Measurements from ENCODE around the gene CARD19.

CARD19 gene

GRCh38 chr9:93129286-93129685 is 33.3 kb downstream of the CARD19 start:
- Histone ChIP-seq H3K4me3 (no peak overlapping the region), H3K9me3 (no peaks in the 10 kb centered on the region), H3K27me3 (ENCODE audit: low read depth) (no peaks in the 10 kb centered on the region), H3K4me1 (peaks cover 9% of the 10 kb centered on the region), H3K36me3 (replicated peaks) (no peaks in the 10 kb centered on the region)
- DNase-seq (ENCODE audit: low spot score in 2 of 2), result no peak
- in situ Hi-C loops (cut with MboI; ENCODE audit: low sequenced_read_pairs), result no loop called here

DNA sequence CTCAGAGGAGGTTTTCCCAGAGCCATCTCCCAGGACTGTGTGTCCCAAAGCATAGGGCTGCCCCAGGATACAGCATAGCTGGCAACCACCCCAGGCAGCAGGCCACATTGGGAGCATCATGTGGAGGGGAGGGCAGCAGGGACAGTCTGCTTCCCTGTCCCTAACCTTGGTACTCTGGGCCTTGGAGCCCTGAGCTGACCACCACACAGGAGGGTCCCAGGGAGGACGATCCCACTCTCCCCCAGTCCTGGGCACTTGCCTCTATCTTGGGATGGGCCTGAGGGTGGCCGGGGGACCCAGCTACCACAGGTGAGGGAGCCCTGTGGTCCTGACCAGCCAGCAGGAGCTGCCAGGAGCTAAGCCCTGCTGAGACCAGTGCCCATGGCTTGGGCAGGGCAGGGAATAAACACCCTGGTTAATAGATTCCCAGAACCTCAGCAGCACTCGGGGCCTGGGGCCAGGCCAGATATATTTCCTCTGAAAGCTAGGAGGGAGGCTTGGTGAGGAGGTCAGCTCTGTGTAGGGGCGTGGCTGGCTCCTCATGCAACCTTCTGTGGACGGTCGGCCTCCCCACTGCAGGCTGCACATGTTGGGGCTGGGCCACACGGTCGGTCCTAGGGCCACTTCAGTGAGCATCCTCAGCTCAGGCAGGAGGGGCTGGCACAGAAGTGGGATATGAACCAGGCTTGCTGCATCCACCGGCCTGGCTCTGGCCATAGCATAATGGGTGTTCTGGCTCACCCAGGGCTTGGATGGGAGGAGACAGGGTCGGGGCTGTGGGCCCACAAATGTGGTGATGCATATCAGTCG is 33.9 kb downstream of the CARD19 start:
- Histone ChIP-seq H3K9me3 (no peaks in the 10 kb centered on the region), H3K27me3 (ENCODE audit: low read depth) (no peaks in the 10 kb centered on the region), H3K4me3 (no peak overlapping the region), H3K36me3 (replicated peaks) (no peaks in the 10 kb centered on the region), H3K4me1 (peaks cover 13% of the 10 kb centered on the region)
- in situ Hi-C loops (cut with MboI; ENCODE audit: low sequenced_read_pairs), result no loop called here
- DNase-seq (ENCODE audit: low spot score in 2 of 2), result no peak

DNA sequence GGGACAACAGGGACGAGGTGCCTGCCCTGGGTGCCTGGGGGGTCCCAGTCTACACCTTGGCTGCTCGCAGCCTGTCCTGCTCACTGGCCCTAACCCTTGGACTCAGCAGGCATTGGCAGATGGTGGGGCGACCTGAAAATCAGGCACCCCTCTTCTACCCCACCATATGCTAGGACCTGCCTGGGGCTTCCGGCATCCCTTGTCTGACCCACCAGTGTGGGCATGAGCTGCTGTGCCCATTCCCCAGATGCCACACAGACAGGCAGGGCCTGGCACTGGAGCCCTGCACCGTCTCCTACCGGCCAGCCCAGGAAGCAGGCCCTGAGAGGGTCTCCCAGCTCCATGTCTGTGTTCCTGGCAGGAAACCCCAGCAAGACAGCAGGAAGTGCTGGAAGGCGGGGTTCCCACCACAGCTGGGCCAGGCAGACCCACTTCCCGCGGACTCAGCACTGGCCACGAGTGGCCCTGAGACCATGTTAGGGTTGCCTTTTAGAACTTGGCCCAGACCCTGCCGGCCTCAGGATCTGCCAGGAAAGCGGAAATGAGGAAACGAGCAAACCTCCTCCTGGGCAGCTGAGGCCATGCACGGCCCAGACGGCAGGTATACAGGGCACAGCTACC is 35.0 kb downstream of the CARD19 start:
- Histone ChIP-seq H3K4me1 (peaks cover 13% of the 10 kb centered on the region), H3K36me3 (replicated peaks) (no peaks in the 10 kb centered on the region), H3K27me3 (ENCODE audit: low read depth) (no peaks in the 10 kb centered on the region), H3K4me3 (no peak overlapping the region), H3K9me3 (no peaks in the 10 kb centered on the region)
- no peak for DNase-seq (ENCODE audit: low spot score in 2 of 2)
- in situ Hi-C loops (cut with MboI; ENCODE audit: low sequenced_read_pairs), result no loop called here

GRCh38 chr9:93131599-93132286 is 35.7 kb downstream of the CARD19 start:
- no peak for DNase-seq (ENCODE audit: low spot score in 2 of 2)

GRCh38 chr9:93132287-93132927 is 36.4 kb downstream of the CARD19 start:
- Histone ChIP-seq H3K4me1 (peaks cover 13% of the 10 kb centered on the region), H3K9me3 (no peaks in the 10 kb centered on the region), H3K36me3 (replicated peaks) (no peaks in the 10 kb centered on the region), H3K27me3 (ENCODE audit: low read depth) (no peaks in the 10 kb centered on the region), H3K4me3 (peak overlapping the region; percentile 84)
- DNase-seq (ENCODE audit: low spot score in 2 of 2), result peak in 1 of 2 experiments; percentile 61
- in situ Hi-C loops (cut with MboI; ENCODE audit: low sequenced_read_pairs), result no loop called here

More at GRCh38 chr9:93131599-93132286, 35.7 kb downstream of the CARD19 start:
- no peak overlapping the region for H3K4me3 ChIP-seq
- no peaks in the 10 kb centered on the region for H3K9me3 ChIP-seq
- no peaks in the 10 kb centered on the region for H3K27me3 ChIP-seq (ENCODE audit: low read depth)
- in situ Hi-C loops (cut with MboI; ENCODE audit: low sequenced_read_pairs), result no loop called here
- H3K4me1 ChIP-seq, result peaks cover 13% of the 10 kb centered on the region
- no peaks in the 10 kb centered on the region for H3K36me3 ChIP-seq (replicated peaks)

GRCh38 chr9:93132946-93133680 is 37.1 kb downstream of the CARD19 start:
- in situ Hi-C loops (cut with MboI; ENCODE audit: low sequenced_read_pairs), result no loop called here
- H3K36me3 ChIP-seq (replicated peaks), result no peaks in the 10 kb centered on the region
- H3K27me3 ChIP-seq (ENCODE audit: low read depth), result no peaks in the 10 kb centered on the region
- H3K9me3 ChIP-seq, result no peaks in the 10 kb centered on the region
- DNase-seq (ENCODE audit: low spot score in 2 of 2), result peak in 1 of 2 experiments; percentile 36
- H3K4me1 ChIP-seq, result peaks cover 13% of the 10 kb centered on the region
- peak overlapping the region; percentile 84 for H3K4me3 ChIP-seq

- DNase-seq (ENCODE audit: low spot score in 2 of 2), result peak; percentile 19 to 65
- H3K4me1 ChIP-seq, result peaks cover 13% of the 10 kb centered on the region
- in situ Hi-C loops (cut with MboI; ENCODE audit: low sequenced_read_pairs), result no loop called here
- peak overlapping the region; percentile 84 for H3K4me3 ChIP-seq
- H3K36me3 ChIP-seq (replicated peaks), result no peaks in the 10 kb centered on the region
- H3K27me3 ChIP-seq (ENCODE audit: low read depth), result no peaks in the 10 kb centered on the region
- H3K9me3 ChIP-seq, result no peaks in the 10 kb centered on the region
Observed at GRCh38 chr9:93133681-93134014, 37.6 kb downstream of the CARD19 start.

DNA sequence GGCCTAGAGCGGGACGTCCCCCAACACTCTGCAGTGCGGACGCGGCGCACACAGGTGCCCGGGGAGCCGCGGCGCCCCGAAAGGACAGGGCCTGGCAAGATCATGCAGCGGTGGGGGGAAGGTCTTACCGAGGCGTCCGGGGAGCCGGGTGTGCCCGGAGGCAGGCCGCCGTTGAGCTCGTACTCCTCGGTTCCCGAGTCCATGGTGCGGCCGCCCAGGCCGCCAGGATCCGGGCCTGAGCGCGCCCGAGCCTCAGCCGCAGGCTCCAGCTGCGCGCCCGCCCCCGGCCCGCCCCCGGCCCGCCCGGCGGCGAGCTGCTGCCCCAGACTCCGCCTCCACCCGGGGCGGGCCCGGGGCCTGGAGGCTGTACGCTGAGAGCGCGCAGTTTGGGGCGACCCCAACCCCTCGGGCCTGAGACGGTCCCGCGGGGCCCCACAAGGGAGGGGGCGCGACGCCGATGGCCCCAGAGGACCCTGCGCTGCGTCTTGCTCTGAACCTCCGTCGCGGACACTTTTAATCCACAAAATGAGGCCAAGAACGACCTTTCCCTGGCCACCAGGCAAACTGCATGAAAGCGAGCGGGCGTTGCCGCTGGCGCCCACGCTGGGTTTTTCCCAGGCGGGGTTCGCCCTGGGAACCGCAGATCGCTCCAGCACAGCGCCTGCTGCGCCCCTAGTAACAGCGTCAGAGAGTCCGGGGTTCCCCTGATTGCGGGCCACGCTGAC is 38.2 kb downstream of the CARD19 start, which contains the start of gene NINJ1:
NINJ1 (minus strand) TSS at position 237 of the 725 bp plus-strand sequence; CDS start at position 203, 34 bp downstream.
- Histone ChIP-seq H3K9me3 (no peaks in the 10 kb centered on the region), H3K36me3 (replicated peaks) (no peaks in the 10 kb centered on the region), H3K4me1 (peaks cover 13% of the 10 kb centered on the region), H3K27me3 (ENCODE audit: low read depth) (no peaks in the 10 kb centered on the region), H3K4me3 (peak within 1 kb of the TSS; percentile 84)
- in situ Hi-C loops (cut with MboI; ENCODE audit: low sequenced_read_pairs), result no loop called here
- DNase-seq (ENCODE audit: low spot score in 2 of 2), result peak; percentile 60 to 73

GRCh38 chr9:93134740-93135444 is 38.9 kb downstream of the CARD19 start:
- no peak for DNase-seq (ENCODE audit: low spot score in 2 of 2)
- in situ Hi-C loops (cut with MboI; ENCODE audit: low sequenced_read_pairs), result no loop called here

DNA sequence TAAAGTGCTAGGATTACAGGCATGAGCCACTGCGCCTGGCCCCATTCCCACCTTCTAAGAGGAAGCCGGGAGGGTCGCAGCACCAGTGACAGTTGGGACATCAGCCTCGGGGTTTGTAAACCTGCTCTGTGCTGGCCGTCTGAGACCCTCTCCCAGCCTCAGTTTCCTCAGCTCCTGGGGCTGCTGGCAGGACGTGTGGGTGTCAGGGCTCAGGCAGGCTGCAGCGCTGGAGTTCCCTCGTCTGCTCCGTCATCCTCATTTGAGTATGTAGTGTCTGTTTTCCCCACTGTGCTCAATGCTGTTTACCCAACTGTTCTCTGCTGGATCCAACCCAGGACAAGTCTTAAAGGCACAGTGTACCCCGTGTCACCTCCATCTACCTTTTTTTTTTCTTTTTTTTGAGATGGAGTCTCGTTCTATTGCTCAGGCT is 40.0 kb downstream of the CARD19 start:
- H3K36me3 ChIP-seq (replicated peaks), result no peaks in the 10 kb centered on the region
- H3K9me3 ChIP-seq, result no peaks in the 10 kb centered on the region
- H3K4me1 ChIP-seq, result peaks cover 13% of the 10 kb centered on the region
- H3K4me3 ChIP-seq, result no peak overlapping the region
- in situ Hi-C loops (cut with MboI; ENCODE audit: low sequenced_read_pairs), result no loop called here
- DNase-seq (ENCODE audit: low spot score in 2 of 2), result no peak
- no peaks in the 10 kb centered on the region for H3K27me3 ChIP-seq (ENCODE audit: low read depth)

More at GRCh38 chr9:93134740-93135444, 38.9 kb downstream of the CARD19 start:
- H3K9me3 ChIP-seq, result no peaks in the 10 kb centered on the region
- no peaks in the 10 kb centered on the region for H3K36me3 ChIP-seq (replicated peaks)
- no peaks in the 10 kb centered on the region for H3K27me3 ChIP-seq (ENCODE audit: low read depth)
- peak overlapping the region; percentile 84 for H3K4me3 ChIP-seq
- peaks cover 13% of the 10 kb centered on the region for H3K4me1 ChIP-seq

DNA sequence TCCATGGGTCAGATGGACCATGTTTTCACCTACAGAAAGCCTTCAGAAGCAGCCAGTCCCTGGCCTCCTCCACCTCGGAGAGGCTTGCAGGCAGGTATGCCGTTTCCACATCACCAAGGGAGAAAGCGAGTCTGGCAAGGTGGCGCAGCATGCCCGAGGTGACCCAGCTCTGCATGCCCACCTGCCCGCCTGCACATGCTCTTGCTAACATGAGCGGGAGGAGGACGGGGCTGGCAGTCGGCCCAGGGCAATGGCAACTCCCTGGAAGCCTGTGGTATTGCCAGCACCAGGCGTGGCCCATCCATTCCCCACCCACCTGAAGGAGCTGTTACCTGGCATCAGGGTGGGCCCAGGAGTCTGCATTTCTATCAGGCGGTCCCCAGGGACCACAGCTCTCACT is 41.3 kb downstream of the CARD19 start:
- no peak for DNase-seq (ENCODE audit: low spot score in 2 of 2)
- H3K4me1 ChIP-seq, result peaks cover 13% of the 10 kb centered on the region
- H3K9me3 ChIP-seq, result no peaks in the 10 kb centered on the region
- in situ Hi-C loops (cut with MboI; ENCODE audit: low sequenced_read_pairs), result no loop called here
- H3K4me3 ChIP-seq, result no peak overlapping the region
- no peaks in the 10 kb centered on the region for H3K27me3 ChIP-seq (ENCODE audit: low read depth)
- H3K36me3 ChIP-seq (replicated peaks), result no peaks in the 10 kb centered on the region

- H3K4me1 ChIP-seq, result peaks cover 6% of the 10 kb centered on the region
- in situ Hi-C loops (cut with MboI; ENCODE audit: low sequenced_read_pairs), result no loop called here
- H3K27me3 ChIP-seq (ENCODE audit: low read depth), result no peaks in the 10 kb centered on the region
- no peaks in the 10 kb centered on the region for H3K36me3 ChIP-seq (replicated peaks)
- no peak overlapping the region for H3K4me3 ChIP-seq
- H3K9me3 ChIP-seq, result no peaks in the 10 kb centered on the region
- no peak for DNase-seq (ENCODE audit: low spot score in 2 of 2)
Observed at GRCh38 chr9:93138171-93138764, 42.3 kb downstream of the CARD19 start.
